HG03442 (cell line): ENCODE measurements around the gene ABHD8.
"Not testable (repeated sequence)": the region's sequence is repeated elsewhere in the genome, so short reads cannot be mapped to it uniquely, and the experiment has no call there.

Experiments used
- ATAC-seq: cut with Tn5 transposase; IDR thresholded peaks from one replicate; pipeline ENCODE4 v1.9.1; 2021; ENCODE audit warnings: mild to moderate bottlenecking, moderate library complexity; ENCODE audit not compliant: unreplicated experiment

ABHD8 gene

DNA sequence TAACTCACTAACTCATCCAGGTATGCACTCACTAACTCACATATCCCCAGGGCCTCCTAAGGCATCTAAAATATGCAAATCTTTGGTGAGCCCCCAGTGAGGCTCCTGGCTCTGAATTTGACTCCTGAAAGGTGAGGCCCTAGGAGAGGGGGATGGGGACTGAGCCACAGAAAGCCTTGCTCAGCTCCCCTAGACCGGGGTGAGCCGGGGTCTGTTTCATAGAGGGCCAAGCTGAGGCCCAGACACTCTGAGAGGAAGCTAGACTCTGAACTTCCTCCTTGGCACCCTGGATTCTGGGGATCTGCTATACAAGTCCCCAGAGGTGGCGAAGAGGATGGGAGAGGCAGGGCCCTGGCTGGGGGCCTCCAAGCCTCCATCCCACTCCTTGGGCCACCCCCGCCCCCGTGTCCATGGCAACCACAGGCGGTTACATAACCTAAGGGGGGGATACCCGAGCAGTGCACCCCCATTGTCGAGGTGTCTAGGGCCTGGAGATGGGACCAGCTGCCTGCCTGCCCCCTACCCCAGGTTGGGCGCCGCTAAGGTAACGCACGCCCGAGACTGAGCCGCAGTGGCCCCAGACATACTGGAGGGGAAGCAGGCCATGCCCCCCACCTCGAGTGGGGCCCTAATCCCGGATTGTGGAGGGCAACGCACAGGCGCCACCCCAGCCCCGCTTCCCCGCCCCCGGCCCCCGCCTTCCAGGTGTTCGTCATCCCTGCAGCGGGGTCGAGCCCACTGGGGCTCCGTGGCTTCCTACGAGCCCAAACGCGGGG lies 646 bp downstream of the ABHD8 start:
- no peak for ATAC-seq

DNA sequence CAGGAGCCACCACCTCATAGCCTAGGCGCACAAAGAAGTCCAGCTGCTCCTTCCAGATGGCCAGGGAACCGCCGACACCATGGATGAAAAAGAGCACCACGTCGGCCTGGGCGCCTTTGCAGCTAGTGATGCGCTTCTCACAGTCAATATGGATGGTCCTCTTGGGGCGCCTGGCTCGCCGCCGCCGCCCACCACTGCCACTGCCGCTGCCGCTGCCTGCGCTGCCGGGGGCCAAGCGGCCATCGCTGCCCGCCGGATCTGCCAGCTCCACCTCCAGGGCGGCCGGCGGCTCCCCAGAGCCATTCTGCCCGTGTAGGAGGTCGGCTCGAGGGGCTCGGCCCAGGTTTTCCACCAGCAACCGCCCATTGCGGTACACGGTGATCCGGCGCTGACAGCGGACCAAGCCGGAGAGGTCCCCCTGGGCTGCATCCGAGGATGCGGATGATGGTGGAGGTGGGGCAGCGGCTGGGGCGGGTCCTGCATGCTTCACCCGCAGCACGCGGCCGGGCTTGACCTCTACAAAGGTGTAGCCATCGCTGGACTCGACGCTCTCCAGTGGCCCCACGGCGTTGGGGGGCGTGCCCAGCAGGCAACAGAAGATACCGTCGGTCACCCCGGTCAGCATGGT lies 2.1 kb downstream of the ABHD8 start:
- no peak for ATAC-seq

DNA sequence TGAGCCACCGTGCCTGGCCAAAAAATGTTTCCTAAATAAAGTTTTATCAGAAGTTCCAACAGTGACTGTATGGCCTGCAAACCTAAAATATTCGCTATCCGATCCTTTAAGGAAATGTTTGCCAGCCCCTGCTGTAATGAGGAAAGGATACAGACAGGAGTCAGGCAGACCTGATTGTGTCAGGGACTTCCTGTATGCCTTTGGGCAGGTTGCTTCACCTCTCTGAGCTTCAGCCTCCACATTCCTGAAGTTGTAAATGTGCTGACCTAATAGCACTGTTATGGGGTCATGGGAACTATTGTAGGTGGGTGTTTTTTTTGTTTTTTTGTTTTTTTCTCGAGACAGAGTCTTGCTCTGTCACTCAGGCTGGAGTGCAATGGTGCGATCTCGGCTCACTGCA lies 6.2 kb downstream of the ABHD8 start:
- no peak for ATAC-seq

- ATAC-seq, result no peak
Measured at GRCh38 chr19:17296273-17296672, 7.0 kb downstream of the ABHD8 start.

DNA sequence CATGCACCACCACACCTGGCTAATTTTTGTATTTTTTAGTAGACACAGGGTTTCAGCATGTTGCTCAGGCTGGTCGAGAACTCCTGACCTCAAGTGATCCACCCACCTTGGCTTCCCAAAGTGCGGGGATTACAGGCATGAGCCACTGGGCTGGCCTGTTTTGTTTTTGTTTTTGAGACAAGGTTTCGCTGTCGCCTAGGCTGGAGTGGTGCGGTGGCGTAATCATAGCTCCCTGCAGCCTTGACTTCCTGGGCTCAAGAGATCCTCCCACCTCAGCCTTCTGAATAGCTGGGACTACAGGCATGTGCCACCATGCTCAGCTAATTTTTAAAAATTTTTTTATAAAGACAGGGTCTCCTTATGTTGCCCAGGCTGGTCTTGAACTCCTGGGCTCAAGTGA lies 7.7 kb downstream of the ABHD8 start:
- ATAC-seq, result not testable (repeated sequence)

- ATAC-seq, result no peak
Measured at GRCh38 chr19:17294051-17294891, 9.0 kb downstream of the ABHD8 start.

DNA sequence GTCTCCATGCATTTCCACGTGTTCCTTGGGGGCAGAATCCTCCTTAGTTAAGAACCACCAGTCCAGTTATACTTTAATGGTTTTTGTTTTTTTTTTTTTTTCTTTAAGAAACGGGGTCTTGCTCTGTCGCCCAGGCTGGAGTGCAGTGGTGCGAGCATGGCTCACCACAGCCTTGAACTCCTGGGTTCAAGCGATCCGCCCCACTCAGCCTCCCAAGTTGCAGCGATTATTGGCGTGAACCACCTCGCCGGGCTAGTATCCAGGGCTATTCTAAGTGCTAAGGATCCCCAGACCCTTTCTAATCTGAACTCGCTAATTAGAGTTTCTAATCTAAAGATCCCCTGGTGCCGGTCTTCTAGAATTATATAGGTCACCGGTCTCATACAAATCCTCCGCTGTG lies 9.6 kb downstream of the ABHD8 start:
- no peak for ATAC-seq

GRCh38 chr19:17292301-17293074 lies 10.7 kb downstream of the ABHD8 start:
- no peak for ATAC-seq

GRCh38 chr19:17289489-17289888 lies 13.7 kb downstream of the ABHD8 start:
- ATAC-seq, result no peak

- no peak for ATAC-seq
Measured at GRCh38 chr19:17286752-17287151, 16.5 kb downstream of the ABHD8 start.

DNA sequence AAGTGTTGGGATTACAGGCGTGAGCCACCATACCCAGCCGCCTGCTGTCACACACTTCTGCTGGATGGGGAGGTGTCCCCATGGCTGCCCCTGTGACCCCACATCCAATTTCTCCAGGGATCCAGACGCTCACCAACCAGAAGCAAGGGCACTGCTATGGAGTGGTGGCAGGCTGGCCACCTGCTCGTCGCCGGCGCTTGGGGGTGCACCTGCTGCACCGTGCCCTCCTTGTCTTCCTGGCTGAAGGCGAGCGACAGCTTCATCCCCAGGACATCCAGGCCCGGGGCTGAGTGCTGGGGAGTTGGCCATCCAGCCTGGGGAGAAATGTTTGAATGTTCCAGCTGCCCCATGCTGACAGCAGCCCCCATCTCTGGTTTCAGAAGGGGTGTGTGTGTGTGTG lies 17.0 kb downstream of the ABHD8 start:
- ATAC-seq, result no peak

- ATAC-seq, result no peak
Measured at GRCh38 chr19:17285415-17286135, 17.6 kb downstream of the ABHD8 start.

DNA sequence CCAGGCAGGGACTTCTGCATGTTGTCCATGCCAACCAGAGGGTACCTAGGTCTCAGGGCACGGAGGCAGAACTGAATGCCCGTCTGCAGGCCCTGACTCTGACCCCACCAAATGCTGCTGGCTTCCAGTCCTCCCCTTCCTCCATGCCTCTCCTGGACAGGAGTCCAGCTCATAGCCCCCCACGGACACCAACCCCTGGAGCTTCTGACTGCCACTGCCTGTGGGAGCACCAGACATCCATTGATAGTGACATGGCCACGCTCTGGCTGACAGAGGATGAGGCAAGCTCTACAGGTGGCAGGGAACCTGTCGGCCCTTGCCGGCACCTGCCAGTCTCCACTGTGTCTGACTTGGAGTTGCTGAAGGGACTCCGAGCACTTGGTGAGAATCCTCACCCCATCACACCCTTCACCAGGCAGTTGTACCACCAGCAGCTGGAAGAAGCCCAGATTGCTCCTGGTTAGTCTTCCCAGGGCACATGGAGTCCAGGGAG lies 19.7 kb downstream of the ABHD8 start:
- no peak for ATAC-seq

GRCh38 chr19:17282488-17283125 lies 20.6 kb downstream of the ABHD8 start:
- no peak for ATAC-seq

- no peak for ATAC-seq
Measured at GRCh38 chr19:17281391-17282304, 21.6 kb downstream of the ABHD8 start, which contains the start of gene ANKLE1. TSS of gene ANKLE1 (plus strand) at chr19:17281901. CDS start at chr19:17281921, 20 bp downstream.

DNA sequence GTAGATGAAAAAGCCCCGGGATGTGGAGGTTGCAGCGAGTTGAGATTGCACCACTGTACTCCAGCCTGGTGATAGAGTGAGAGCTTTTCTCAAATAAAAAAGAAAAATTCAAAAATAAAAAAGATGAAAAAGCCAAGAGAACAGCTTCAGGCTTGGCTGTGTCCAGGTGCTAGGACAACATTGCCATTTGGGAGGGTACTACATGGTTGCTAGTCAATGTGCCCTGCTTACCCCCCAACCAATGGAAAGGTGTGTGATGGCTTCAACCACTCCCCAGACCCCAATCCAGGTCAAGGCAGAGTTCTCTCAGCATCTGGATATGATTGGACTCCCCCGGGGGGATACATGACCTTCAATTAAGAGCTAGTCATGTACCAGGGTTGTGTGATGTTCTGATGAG lies 23.8 kb downstream of the ABHD8 start:
- no peak for ATAC-seq

GRCh38 chr19:17275441-17276175 lies 27.6 kb downstream of the ABHD8 start:
- ATAC-seq, result no peak

DNA sequence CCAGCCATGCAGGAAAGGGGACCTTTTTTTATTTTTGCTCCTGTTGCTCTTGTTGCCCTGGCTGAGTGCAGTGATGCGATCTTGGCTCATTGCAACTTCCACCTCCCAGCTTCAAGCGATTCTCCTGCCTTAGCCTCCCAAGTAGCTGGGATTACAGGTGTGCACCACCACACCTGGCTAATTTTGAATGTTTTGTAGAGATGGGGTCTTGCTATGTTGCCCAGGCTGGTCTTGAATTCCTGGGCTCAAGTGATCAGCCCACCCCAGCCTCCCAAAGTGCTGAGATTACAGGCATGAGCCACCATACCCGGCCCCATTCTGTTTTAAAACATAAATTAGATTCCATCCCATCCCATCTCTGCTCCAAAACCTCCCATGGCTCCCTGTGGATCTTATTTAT lies 28.3 kb downstream of the ABHD8 start:
- ATAC-seq, result not testable (repeated sequence)
